NCI-H128 (cell line): ENCODE results near the gene SBNO2.
"Not testable (repeated sequence)": the region's sequence is repeated elsewhere in the genome, so short reads cannot be mapped to it uniquely, and the experiment has no call there.

Experiments
- DNase-seq: peaks from one replicate; lab custom pipeline; 2025; ENCODE audit not compliant: unreplicated experiment; lab: John Stamatoyannopoulos, UW

Gene SBNO2

GRCh38 chr19:1210227-1210538, 36.1 kb upstream of the SBNO2 start:
- no peak for DNase-seq

DNA sequence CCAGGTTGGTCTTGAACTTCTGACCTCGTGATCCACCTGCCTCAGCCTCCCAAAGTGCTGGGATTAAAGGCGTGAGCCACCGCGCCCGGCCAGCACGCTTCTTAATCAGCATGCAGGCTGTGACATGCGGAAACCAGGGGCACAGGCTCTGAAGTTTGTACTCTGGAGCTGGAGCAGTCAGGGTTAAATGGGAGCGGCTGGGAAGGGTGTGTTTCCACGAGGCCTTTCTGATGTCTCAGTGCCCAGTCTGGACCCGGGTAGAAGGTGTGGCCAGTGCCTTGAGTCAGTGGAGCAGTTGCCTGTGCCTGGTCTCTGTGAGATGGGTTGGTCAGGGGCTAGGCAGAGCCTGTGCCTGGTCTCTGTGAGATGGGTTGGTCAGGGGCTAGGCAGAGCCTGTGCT, 34.8 kb upstream of the SBNO2 start:
- not testable (repeated sequence) for DNase-seq

- no peak for DNase-seq
Measured at GRCh38 chr19:1206864-1207450, 32.9 kb upstream of the SBNO2 start.

DNA sequence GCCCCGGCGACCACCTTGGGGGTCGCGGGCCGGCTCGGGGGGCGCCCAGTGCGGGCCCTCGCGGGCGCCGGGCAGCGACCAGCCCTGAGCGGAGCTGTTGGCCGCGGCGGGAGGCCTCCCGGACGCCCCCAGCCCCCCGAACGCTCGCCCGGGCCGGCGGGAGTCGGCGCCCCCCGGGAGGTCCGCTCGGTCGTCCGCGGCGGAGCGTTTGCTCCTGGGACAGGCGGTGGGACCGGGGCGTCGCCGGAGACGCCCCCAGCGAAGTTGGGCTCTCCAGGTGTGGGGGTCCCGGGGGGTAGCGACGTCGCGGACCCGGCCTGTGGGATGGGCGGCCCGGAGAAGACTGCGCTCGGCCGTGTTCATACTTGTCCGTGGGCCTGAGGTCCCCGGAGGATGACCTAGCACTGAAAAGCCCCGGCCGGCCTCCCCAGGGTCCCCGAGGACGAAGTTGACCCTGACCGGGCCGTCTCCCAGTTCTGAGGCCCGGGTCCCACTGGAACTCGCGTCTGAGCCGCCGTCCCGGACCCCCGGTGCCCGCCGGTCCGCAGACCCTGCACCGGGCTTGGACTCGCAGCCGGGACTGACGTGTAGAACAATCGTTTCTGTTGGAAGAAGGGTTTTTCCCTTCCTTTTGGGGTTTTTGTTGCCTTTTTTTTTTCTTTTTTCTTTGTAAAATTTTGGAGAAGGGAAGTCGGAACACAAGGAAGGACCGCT, 32.2 kb upstream of the SBNO2 start:
- DNase-seq: no peak

GRCh38 chr19:1205114-1206099, 31.3 kb upstream of the SBNO2 start, which contains the start of gene STK11:
Gene STK11, plus strand, starts transcription at chr19:1205778. Its CDS starts 1,136 bp downstream, at chr19:1206914.
- peak; percentile 91 for DNase-seq

GRCh38 chr19:1200614-1201013, 26.5 kb upstream of the SBNO2 start:
- DNase-seq: not testable (repeated sequence)

DNA sequence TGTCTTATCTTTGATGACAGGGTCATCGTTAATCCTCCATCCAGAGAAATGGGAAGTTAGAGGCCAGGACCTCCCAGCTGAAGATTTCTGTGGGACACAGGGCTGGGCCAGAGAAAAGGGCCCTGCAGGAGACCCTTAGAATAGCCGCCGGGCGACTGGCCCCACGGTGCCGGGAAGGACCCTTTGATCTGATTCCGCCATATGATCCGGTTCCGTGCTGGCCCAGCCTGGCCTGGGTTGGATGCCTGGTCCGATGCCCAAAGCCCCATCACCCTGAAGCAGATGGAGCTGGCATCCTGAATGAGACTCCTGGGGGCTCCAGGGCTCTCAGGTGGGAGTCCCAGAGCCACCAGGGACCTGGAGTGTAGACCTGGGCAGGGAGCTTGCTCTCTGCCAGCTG, 25.5 kb upstream of the SBNO2 start:
- DNase-seq: no peak

DNA sequence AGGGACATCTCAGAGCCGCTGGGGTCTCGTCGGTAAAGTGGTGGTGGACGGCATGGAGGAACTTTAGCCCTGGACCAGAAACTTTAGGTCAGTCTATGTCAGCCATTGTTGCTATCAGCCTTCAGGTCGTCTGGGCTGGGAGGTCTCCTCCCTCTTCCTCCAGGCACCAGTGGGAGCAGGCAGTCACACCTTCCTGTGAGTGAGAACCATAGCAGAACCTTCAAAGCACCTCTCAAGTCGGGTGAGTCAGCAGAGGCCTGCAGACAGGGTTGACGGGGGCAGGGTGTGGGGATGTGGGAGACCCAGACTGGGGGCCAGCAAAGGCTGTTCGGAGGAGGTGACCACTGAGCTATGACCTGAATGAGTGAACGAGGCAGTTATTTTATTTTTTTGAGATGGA, 15.4 kb upstream of the SBNO2 start:
- no peak for DNase-seq

- no peak for DNase-seq
Measured at GRCh38 chr19:1183543-1184172, 9.6 kb upstream of the SBNO2 start.

GRCh38 chr19:1182727-1183126, 8.7 kb upstream of the SBNO2 start:
- DNase-seq: no peak

GRCh38 chr19:1182068-1182467, 8.0 kb upstream of the SBNO2 start:
- DNase-seq: no peak

DNA sequence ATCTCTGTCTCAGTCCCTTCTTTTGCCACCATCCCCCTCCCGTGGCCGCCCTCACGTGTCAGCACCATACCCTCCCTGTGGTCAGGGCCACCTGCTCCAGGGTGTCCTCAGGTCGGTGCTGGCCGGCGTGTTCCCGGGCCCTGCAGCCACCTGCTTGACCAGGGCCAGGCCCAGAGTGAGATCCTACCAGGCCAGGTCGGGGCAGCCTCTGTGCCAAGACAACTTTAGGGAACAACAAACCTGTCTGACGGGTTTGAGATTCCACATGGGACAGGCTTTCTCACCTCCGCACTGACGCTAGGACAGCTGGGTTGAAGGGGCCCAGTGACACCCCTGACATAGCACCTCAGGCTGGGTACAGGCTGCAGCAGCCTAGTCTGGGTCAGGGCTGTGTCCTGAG, 7.5 kb upstream of the SBNO2 start:
- no peak for DNase-seq

GRCh38 chr19:1177322-1178114, 3.5 kb upstream of the SBNO2 start:
- DNase-seq: no peak

GRCh38 chr19:1173159-1173844, 766 bp downstream of the SBNO2 start:
- DNase-seq: no peak

DNA sequence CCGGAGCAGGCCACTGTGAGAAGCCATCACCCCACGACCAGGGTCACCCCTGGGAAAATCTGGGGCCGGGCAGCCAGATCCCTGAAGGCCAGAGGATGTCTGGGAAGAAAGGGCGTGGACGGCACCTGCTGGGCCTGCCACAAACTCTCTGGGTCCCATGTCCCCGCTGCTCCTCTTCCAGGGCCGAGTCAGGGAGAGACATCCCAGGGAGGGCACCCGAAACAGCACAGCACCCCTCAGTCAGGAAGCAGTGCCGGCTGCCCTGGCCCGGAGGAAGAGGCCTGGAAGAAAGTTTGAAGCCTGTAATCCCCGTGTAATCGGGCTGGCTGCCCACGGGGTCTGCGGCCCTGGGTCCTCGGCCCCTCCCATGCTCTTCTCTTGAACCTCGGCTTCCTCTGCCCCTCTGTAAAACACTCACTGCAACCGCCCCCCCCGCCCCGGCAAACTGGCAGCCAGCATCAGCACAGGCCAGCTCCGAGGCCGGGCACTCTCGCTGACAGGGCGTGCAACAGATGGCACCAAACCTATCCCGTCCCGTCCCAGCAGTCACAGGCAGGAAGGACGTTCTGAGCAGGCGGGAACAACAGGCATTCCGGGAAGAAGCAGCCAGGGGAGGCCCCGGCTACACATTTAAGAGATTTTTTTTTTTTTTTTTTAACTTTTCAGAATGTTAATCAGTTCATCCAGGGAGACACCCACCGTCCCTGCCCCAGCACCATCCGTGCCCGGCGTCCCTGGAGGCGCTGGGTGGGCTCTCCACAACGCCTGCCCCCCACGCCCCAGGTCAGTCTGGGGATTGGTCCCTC, 1.5 kb downstream of the SBNO2 start:
- no peak for DNase-seq

- peak; percentile 29 for DNase-seq
Measured at GRCh38 chr19:1171755-1172352, 2.2 kb downstream of the SBNO2 start.

- no peak for DNase-seq
Measured at GRCh38 chr19:1170938-1171754, 2.9 kb downstream of the SBNO2 start.
